NB4 (cell line): Measurements from ENCODE around the gene ZNF678.
"Not testable (repeated sequence)": the region's sequence is repeated elsewhere in the genome, so short reads cannot be mapped to it uniquely, and the experiment has no call there.

Source experiments
- DNase-seq: peaks from one replicate; pipeline ENCODE4 v3.0.0; 2010; ENCODE audit warnings: low read depth
- H3K4me3 ChIP-seq: one replicate; pipeline ENCODE4 v1.5.1; 2011; ENCODE audit warnings: mild to moderate bottlenecking, low read depth, low read length, moderate library complexity
- MAX ChIP-seq: IDR thresholded peaks from 2 replicates; pipeline ENCODE4 v1.6.1; 2011; ENCODE audit warnings: low read depth, low read length
- MYC ChIP-seq: IDR thresholded peaks from 2 replicates; pipeline ENCODE4 v1.6.1; 2011; ENCODE audit warnings: low read depth, low read length
- POLR2A ChIP-seq: IDR thresholded peaks from 2 replicates; pipeline ENCODE4 v1.6.1; 2011; ENCODE audit warnings: mild to moderate bottlenecking; ENCODE audit not compliant: insufficient read length; ENCODE audit errors: extremely low read depth
- TF ChIP-seq, protein P1 (sequence below): IDR thresholded peaks from one replicate; pipeline ENCODE4 v1.5.1; 2012; ENCODE audit warnings: low read depth, low read length

The ZNF678 gene

DNA sequence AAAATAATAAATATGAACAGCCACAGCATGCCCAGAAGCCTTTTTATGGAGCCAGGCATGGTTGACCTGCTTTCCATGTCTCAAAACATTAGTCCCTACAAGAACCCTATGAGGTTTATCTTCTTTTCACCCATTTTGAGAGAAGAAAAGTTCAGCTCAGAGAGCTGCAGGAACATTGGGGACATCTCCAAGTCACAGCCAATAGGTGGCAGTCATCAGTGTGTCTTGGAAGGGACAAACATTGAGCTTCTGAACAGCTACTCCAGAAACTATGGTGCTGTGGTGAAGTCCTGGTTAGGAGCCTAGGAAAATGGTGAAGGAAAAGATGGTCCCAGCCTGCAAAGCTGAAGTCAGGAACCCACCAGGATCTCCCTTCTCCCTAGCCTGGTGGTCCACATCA is 98.1 kb downstream of the ZNF678 start:
- TF ChIP-seq, protein P1, sequence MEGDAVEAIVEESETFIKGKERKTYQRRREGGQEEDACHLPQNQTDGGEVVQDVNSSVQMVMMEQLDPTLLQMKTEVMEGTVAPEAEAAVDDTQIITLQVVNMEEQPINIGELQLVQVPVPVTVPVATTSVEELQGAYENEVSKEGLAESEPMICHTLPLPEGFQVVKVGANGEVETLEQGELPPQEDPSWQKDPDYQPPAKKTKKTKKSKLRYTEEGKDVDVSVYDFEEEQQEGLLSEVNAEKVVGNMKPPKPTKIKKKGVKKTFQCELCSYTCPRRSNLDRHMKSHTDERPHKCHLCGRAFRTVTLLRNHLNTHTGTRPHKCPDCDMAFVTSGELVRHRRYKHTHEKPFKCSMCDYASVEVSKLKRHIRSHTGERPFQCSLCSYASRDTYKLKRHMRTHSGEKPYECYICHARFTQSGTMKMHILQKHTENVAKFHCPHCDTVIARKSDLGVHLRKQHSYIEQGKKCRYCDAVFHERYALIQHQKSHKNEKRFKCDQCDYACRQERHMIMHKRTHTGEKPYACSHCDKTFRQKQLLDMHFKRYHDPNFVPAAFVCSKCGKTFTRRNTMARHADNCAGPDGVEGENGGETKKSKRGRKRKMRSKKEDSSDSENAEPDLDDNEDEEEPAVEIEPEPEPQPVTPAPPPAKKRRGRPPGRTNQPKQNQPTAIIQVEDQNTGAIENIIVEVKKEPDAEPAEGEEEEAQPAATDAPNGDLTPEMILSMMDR: no peak
- TF ChIP-seq MAX: no peak
- H3K4me3 ChIP-seq: no peak overlapping the region
- no peak for DNase-seq

DNA sequence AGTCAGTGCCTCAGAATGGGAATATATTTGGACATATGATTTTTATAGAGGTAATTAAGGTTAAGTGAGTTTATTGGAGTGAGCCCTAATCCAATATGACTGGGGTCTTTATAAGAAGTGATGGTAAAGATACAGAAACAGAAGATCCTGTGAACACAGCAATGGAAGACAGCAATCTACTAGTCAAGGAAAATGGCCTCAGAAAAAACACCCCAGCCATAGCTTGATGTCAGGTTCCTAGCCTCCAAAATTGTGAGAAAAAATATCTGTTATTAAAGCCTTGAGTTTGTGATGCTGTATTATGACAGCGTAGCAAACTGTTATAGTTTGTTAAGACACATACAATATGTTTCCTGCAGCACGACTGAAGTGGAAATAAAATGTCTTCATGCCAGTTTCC is 99.6 kb downstream of the ZNF678 start:
- H3K4me3 ChIP-seq: no peak overlapping the region
- TF ChIP-seq MAX (no peak), MYC (no peak), POLR2A (no peak)
- TF ChIP-seq, protein P1: no peak
- no peak for DNase-seq

DNA sequence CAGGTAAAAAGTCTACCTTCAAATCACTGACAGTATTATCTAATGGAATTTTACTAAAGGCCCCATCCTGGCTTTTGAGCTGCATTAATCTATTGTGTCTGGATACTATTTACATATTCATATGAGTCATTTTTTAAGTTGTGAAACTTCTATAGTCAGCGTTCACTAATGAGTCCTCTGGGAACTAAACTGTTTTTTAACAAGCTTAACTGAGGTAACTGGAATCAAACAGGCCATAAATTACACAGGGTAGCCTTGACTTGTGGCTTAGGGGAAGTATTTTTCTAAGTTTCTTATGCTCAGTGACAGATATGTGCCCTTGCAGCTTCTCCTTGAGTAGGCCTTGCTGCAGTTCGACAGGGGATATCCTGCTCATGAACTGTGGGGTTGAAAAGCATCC is 102.9 kb downstream of the ZNF678 start:
- TF ChIP-seq, protein P1: no peak
- TF ChIP-seq MAX (no peak), POLR2A (no peak), MYC (no peak)
- peak; percentile 69 for DNase-seq
- H3K4me3 ChIP-seq: no peak overlapping the region

- no peak for TF ChIP-seq POLR2A
- no peak for TF ChIP-seq MAX
- TF ChIP-seq, protein P1: no peak
- no peak for TF ChIP-seq MYC
- no peak overlapping the region for H3K4me3 ChIP-seq
- no peak for DNase-seq
Observed at GRCh38 chr1:227673441-227673840, 110.1 kb downstream of the ZNF678 start.

DNA sequence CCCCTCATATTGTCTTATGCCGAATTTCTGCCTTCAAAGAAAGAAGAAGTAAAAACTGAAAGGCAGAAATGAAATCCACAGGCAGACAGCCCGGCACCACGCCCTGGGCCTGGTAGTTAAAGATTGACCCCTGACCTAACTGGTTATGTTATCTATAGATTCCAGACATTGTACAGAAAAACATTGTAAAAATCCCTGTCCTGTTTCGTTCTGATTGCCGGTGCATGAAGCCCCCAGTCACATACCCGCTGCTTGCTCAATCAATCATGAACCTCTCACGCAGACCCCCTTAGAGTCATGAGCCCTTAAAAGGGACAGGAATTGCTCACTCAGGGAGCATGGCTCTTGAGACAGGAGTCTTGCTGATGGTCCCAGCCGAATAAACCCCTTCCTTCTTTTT is 122.5 kb downstream of the ZNF678 start:
- TF ChIP-seq MAX (no peak), MYC (no peak), POLR2A (no peak)
- TF ChIP-seq, protein P1: no peak
- DNase-seq: no peak
- no peak overlapping the region for H3K4me3 ChIP-seq

DNA sequence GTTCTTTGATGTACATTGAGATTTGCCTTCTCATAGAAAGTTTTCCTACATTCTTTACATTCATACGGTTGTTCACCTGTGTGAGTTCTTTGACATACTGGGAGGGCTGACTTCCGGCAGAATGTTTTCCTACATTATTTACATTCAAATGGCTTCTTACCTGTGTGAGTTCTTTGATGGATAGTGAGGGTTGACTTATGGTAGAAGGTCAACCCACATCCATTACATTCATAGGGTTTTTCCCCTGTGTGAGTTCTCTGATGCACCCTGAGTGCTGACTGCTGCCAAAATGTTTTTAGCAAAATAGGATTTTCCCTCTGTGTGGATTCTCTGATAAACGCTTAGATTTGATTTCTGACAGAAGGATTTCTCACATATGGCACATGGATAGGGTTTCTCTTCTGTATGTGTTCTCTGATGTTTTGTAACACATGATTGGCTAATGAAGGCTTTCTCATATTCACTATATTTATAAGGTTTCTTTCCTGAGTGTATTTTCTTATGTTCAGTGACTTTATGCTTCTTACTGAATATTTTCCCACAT is 134.0 kb downstream of the ZNF678 start:
- TF ChIP-seq, protein P1: no peak
- TF ChIP-seq POLR2A (no peak), MAX (no peak), MYC (no peak)
- no peak for DNase-seq

GRCh38 chr1:227701631-227702030 is 138.3 kb downstream of the ZNF678 start:
- H3K4me3 ChIP-seq, DNase-seq: not testable (repeated sequence)

More for the DNA sequence above, 134.0 kb downstream of the ZNF678 start:
- no peak overlapping the region for H3K4me3 ChIP-seq
